NCI-H526 treated with DMSO at 0.1 percent for 48 hours (cell line): Measurements from ENCODE around the gene KRTAP6-3.

Source experiments
- DNase-seq: peaks from one replicate; lab custom pipeline; 2025; lab: John Stamatoyannopoulos, UW

Gene KRTAP6-3

GRCh38 chr21:30592140-30592539 lies at the start of gene KRTAP6-3:
Gene KRTAP6-3 (plus strand): TSS chr21:30592440. CDS start chr21:30592446, 6 bp downstream.
- DNase-seq: no peak

GRCh38 chr21:30552782-30553181 lies 39.5 kb upstream of the KRTAP6-3 start:
- no peak for DNase-seq

DNA sequence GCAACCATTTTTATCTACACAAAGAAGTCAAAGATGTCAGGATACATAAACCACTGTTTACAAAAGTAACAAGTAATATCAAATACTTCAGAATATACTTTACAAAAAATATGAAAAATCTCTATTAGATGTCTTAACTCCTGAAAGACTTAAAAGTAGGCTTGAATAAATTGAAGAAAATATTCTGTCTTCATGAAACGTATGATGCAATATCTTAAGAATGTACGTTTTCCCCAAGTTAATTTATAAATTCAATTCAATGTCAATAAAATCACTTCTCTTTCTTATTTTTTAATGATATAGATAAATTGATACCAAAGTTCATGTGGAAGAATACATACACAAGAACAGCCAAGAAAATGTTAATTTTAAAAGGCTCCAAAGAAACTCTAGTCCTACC lies 37.1 kb upstream of the KRTAP6-3 start:
- no peak for DNase-seq

GRCh38 chr21:30561264-30561895 lies 30.9 kb upstream of the KRTAP6-3 start, which contains the start of gene KRTAP19-7:
Gene KRTAP19-7 (minus strand): TSS chr21:30561314. CDS start chr21:30561289, 25 bp downstream.
- DNase-seq: no peak

DNA sequence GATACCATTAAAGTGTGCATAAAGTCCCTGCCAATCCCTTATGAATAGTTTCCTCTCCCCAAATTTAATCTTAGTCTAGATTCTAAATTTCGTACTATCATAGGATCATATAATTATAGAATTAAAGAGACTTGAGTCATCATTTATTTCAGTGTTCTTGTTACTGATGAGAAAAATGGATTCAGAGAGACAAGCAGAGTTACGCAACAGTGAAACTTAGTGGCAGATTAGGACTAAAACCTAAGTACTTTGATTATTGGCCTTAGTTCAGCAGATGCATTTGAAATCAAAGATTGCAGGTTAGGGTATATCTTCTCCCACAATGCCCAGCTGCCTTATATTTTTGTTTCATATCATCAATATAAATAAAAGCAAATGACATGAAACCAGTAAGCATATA lies 30.3 kb upstream of the KRTAP6-3 start:
- no peak for DNase-seq

GRCh38 chr21:30563072-30563471 lies 29.2 kb upstream of the KRTAP6-3 start:
- no peak for DNase-seq

- DNase-seq: no peak
These were observed 28.6 kb upstream of the KRTAP6-3 start for GRCh38 chr21:30563630-30564029.

GRCh38 chr21:30567617-30568016 lies 24.6 kb upstream of the KRTAP6-3 start:
- no peak for DNase-seq

DNA sequence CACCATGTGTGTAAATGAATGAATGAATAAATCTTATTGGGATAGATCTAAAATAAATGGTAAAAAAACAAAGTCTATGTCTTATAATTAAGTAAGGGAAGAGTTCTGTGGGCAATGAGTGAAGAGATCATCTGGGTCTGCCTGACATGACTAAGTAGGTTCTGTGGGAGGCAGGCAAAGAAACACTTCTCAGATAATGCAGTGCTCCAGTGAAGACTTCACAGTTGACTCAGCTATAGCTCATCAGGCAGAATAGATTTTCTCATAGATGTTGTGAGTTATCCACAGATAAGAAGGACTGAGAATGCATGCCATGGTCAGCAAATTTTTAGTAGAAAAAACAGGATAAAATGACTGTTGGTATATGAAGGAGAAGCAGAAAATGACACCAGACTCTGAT lies 14.5 kb upstream of the KRTAP6-3 start:
- no peak for DNase-seq

DNA sequence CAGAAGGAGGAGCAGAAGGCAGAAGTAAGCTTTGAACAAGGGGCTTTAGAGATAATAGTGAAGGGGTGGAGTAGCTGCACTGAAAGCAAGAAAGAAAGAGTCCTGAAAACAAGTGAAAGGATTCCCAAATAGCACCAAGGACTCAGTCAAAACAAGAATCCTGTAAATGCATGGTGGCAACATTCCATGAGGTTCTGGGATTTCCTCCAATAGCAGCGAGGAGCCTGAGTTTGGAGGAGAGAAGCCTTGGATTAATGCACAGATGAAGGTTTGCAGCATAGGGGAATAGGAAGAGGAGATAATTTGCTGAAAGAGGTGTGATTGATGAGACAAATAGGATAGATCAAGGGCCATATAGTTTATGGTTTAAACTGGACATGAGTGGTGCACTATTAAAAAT lies 12.9 kb upstream of the KRTAP6-3 start:
- DNase-seq: no peak

DNA sequence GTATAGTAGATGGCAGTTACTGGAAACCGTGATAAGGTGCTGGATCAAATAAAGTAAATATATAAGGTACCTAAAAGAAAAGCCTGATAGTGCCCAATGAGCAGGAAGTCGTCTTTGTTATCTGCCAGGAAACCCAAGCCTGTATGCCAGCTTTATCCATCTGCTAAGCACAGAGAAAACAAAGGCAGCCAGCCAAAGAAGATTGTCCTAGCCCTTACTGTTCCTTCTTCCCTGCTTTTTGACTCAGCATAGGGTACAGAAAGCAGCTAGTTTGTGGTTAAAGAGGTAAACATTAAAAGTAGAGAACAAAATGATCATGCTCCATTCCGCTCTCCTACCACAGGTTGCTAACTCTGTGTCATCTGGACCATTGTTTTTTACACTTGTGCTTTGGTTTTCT lies 12.1 kb upstream of the KRTAP6-3 start:
- no peak for DNase-seq

GRCh38 chr21:30582870-30583269 lies 9.4 kb upstream of the KRTAP6-3 start:
- no peak for DNase-seq

GRCh38 chr21:30590297-30590696 lies 1.9 kb upstream of the KRTAP6-3 start, which contains the start of gene KRTAP22-2:
Gene KRTAP22-2 (minus strand): TSS chr21:30590397.
- no peak for DNase-seq

DNA sequence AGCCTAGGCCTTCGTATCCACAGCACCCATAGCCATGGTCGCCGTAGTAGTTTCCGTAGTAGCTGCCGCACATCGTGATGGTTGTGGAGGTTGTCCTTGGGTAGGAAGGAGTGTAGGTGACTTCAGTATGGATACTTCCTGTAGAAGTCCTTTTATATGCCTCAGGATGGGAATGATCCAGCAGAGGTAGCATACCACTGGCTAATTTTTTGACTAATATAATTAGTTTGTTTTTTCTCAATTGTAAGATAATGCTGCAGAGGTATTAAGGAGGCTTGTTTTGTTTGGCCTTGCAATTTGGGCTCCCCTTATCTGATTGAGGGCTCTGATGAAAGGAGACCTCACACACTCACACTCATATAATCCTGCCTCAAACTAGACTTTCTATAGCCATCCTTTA lies 6.6 kb downstream of the KRTAP6-3 start, which contains the start of gene KRTAP6-2:
TSS of gene KRTAP6-2 (minus strand) at position 101 of the 400 bp plus-strand sequence. CDS start at position 73, 28 bp downstream.
- DNase-seq: no peak

- no peak for DNase-seq
These were observed 8.5 kb downstream of the KRTAP6-3 start, which contains the start of gene KRTAP22-1 for GRCh38 chr21:30600787-30601186. Gene KRTAP22-1 (plus strand): TSS chr21:30601087.

DNA sequence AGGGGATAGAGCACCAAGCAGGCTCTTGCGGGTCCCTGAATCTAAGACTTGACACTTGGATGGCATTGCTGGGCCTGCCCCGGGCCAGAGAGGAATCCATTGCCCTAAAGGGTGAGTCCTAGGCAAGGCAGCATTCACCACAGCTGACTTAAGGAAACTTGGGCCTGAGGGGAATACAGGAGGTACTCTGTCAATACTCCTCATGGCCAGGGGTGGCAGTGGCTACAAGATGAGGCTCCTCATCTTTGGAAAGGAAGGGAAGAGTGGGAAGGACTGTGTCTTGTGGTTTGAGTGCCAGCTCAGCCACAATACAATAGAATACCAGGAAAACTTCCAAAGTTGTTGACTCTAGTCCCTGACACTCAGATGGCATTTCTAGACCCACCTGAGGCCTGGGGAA lies 13.7 kb downstream of the KRTAP6-3 start:
- no peak for DNase-seq

DNA sequence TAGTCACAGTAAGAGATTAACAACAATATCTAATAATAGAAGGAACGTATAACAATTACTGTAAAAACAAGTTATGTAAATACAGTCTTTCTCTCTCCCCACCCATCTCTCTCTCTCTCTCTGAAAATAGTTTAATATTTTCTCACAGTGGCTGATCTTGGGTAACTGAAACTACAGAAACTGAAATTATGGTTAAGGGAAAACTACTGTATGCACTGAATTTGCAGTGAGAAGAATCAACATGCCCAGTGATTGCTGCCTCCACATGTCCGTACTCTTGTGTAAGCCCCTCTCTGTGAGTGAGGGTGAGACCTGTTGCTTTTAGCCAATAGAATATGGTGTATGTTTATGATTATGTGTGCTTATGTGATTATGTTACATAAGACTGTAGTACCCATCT lies 19.9 kb downstream of the KRTAP6-3 start:
- DNase-seq: no peak

GRCh38 chr21:30613836-30614235 lies 21.6 kb downstream of the KRTAP6-3 start, which contains the start of gene KRTAP6-1:
Gene KRTAP6-1 (minus strand): TSS chr21:30613930. CDS start chr21:30613904, 26 bp downstream.
- DNase-seq: no peak

DNA sequence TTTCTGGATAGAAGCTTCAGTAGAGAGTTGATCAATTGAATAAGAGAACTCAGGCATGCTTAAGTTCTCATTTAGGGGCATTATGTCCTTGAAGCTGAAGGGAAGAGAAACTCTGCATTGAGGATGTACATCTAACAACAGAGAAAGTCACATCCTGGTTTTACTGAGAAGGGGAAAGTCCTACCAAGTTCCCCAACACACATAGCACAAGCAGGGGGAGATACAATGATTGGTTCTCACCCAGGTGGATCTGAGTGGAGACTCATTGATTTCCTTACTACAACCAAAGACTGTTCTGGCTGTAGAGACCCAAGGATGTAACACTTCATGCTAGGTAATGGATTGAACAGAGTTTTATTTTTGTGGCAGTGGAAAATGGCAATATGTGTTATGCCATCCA lies 23.0 kb downstream of the KRTAP6-3 start:
- DNase-seq: no peak

DNA sequence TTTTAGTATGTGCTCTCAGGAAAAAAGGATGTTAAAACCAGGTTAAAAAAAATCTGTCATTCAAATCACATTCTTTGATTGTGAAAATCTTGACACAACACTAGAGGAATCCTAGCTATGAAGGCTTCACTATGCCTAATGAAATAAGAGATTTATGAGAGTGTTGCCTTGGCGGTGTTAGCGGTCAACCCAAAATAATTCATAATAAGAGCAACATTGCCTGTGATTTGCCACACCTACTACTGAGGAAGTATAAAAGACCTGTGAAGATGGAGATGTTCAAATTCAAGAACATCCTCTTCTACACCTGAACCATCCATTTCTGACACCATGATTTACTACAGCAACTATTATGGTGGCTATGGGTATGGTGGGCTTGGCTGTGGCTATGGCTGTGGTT lies 23.9 kb downstream of the KRTAP6-3 start, which contains the start of gene KRTAP20-1:
TSS of gene KRTAP20-1 (plus strand) at position 301 of the 400 bp plus-strand sequence. CDS start at position 331, 30 bp downstream.
- no peak for DNase-seq

DNA sequence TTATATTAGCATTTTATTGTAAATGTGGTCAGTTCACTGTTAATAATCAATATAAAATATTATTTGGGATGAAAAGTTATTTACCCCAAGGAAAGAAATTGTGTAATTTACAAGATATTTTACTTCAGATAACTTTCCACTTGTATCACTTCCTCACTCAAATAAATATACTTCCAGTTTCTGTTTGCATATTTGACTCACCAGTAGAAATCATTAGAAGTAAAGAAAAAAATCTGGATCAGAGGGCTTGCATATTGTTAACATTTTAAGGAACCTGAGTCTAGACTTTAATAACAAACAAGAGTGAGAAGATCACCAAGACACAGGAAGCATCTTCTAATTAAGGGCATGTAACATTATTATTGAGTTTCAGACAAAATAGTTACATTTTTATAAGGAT lies 27.8 kb downstream of the KRTAP6-3 start:
- no peak for DNase-seq

DNA sequence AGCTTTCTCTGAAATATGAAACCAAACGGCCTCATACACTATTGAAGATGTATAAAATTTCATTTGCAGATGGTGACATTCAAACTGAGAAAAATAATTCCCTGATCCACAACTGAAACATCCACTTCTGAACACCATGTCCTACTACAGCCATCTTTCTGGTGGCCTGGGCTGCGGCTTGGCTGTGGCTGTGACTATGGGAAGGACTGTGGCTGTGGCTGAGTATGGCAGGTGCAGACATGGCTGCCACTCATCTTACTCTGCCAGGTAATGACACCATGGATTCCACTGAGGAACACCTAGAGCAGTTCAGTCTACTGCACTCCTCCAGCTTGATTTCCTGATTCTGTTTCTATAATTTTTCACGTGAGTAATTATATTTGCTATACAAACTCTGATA lies 28.3 kb downstream of the KRTAP6-3 start, which contains the start of gene KRTAP20-4:
TSS of gene KRTAP20-4 (plus strand) at position 106 of the 400 bp plus-strand sequence.
- no peak for DNase-seq

GRCh38 chr21:30623362-30623761 lies 31.1 kb downstream of the KRTAP6-3 start:
- no peak for DNase-seq
